ENCODE results near the gene CARS1. TPM values are rescaled to one million over a fixed set of nuclear protein-coding genes. Genes with fewer than 3 reads are reported as not detected.

Gene CARS1
- total and polyA plus RNA-seq, 10 of the 15 experiments (the other 5 are each of a cell fraction or from before 2014, with no cell fraction given): 7.8 to 60.6 (median 45.7) TPM

- TF ChIP-seq LARP7 (IDR thresholded peaks at IDR 0.05) (no peak), IRF5 (IDR thresholded peaks at IDR 0.05; ENCODE audit: borderline replicate concordance) (no peak), REST (IDR thresholded peaks at IDR 0.05; ENCODE audit: low read depth, low read length) (no peak), SMAD5 (IDR thresholded peaks at IDR 0.05; ENCODE audit: low read depth) (no peak), TCF7 (IDR thresholded peaks at IDR 0.05; ENCODE audit: borderline replicate concordance) (no peak), TCF3 (IDR thresholded peaks at IDR 0.05; ENCODE audit: borderline replicate concordance, insufficient read depth, low read depth, low read length) (no peak), SMC3 (IDR thresholded peaks at IDR 0.05; ENCODE audit: borderline replicate concordance, low read length) (no peak), PRDM15 (CRISPR knock-in tag; IDR thresholded peaks at IDR 0.05) (no peak), KLF5 (IDR thresholded peaks at IDR 0.05; ENCODE audit: partially characterized antibody) (no peak), ZBED1 (IDR thresholded peaks at IDR 0.05; ENCODE audit: borderline replicate concordance) (no peak)
- TF ChIP-seq, protein P1, sequence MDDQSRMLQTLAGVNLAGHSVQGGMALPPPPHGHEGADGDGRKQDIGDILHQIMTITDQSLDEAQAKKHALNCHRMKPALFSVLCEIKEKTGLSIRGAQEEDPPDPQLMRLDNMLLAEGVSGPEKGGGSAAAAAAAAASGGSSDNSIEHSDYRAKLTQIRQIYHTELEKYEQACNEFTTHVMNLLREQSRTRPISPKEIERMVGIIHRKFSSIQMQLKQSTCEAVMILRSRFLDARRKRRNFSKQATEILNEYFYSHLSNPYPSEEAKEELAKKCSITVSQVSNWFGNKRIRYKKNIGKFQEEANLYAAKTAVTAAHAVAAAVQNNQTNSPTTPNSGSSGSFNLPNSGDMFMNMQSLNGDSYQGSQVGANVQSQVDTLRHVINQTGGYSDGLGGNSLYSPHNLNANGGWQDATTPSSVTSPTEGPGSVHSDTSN (IDR thresholded peaks at IDR 0.05; ENCODE audit: insufficient replicate concordance, low read depth, low read length): no peak
- TF ChIP-seq, protein P2, sequence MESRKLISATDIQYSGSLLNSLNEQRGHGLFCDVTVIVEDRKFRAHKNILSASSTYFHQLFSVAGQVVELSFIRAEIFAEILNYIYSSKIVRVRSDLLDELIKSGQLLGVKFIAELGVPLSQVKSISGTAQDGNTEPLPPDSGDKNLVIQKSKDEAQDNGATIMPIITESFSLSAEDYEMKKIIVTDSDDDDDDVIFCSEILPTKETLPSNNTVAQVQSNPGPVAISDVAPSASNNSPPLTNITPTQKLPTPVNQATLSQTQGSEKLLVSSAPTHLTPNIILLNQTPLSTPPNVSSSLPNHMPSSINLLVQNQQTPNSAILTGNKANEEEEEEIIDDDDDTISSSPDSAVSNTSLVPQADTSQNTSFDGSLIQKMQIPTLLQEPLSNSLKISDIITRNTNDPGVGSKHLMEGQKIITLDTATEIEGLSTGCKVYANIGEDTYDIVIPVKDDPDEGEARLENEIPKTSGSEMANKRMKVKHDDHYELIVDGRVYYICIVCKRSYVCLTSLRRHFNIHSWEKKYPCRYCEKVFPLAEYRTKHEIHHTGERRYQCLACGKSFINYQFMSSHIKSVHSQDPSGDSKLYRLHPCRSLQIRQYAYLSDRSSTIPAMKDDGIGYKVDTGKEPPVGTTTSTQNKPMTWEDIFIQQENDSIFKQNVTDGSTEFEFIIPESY (IDR thresholded peaks at IDR 0.05): no peak
These were observed 69.1 kb downstream of the CARS1 start (continued) for GRCh38 chr11:2987881-2988861.

All from GM12878 (cell line).